HG02943 (cell line): Measurements from ENCODE around the gene BCO2.

Source experiments
- ATAC-seq: cut with Tn5 transposase; IDR thresholded peaks from one replicate; pipeline ENCODE4 v1.9.1; 2021; ENCODE audit warnings: mild to moderate bottlenecking, low read depth, moderate library complexity; ENCODE audit not compliant: unreplicated experiment

The BCO2 gene

DNA sequence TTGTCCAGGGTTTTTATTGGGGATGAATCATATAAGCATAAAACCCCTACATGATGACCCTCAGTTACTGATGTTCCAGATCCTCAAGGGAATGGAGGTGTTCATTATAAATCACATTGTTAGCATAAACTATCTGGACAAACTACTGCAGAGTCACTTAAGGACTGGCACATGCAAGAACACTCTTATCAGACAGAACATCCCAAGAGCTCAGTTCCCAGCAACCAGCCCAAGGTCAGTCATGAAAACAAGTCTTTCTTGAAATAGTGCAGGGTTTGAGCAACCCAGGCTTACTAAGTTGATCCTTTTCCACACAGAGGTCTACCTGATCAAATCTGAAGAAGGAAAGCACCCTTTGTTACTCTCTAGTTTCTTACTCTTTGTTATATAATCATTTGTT, 37.4 kb downstream of the BCO2 start:
- no peak for ATAC-seq

DNA sequence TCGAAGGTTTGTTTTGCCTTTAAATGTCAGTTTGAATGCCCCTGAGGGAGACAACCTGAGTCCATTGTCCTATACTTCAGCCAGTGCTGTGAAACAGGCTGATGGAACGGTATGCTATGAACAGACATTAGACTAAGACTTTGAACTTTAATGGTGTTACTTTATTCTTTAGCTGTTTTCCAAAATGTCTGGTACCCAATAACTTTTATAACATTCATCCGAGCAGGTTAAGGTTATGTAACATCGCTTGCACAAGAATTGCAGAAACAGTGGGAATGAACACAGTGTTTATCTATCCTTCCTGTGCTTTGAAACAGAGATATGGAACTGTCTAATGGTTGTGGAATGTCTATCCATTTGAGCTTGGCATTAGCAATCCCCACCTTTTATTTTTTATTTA, 38.4 kb downstream of the BCO2 start:
- ATAC-seq = no peak

DNA sequence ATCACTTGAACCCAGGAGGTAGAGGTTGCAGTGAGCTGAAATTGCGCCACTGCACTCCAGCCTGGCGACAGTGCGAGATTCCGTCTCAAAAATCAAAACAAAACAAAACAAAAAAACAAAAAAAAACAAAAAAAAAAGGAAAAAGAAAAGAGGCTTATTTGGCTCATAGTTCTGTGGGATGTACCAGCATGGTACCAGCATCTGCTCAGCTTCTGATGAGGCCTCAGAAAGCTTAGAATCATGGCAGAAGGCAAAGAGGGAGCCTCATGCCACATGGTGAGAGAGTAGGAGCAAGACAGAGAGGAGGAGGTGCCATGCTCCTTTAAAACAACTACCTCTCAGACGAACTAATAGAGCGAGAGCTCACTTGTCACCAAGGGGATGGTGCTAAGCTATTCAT, 40.3 kb downstream of the BCO2 start:
- ATAC-seq = no peak

DNA sequence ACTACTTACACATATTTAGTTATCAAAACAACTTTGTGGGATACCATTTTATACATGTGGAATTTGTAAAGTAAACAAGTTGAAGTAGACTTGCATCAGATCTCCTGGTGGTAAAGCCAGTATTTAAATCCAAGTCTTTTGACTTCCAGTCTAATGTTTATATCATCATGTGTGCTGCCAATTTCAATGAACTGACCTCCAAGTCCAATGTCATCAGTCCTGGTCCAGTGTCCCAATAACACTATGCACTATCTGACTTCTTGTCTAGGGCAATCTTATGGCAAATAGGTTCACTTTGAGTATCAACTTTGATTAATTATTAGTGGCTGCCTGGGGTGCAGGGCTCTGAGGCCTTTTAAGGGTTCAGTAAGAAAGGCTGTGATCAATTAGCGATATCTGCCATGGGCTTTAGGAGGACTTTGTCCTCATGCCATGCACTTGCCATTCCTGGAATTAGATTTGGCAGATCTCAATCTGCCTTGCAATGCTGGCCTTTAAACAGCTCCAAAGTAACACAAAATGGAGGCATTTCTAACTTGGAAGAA, 41.3 kb downstream of the BCO2 start:
- no peak for ATAC-seq

DNA sequence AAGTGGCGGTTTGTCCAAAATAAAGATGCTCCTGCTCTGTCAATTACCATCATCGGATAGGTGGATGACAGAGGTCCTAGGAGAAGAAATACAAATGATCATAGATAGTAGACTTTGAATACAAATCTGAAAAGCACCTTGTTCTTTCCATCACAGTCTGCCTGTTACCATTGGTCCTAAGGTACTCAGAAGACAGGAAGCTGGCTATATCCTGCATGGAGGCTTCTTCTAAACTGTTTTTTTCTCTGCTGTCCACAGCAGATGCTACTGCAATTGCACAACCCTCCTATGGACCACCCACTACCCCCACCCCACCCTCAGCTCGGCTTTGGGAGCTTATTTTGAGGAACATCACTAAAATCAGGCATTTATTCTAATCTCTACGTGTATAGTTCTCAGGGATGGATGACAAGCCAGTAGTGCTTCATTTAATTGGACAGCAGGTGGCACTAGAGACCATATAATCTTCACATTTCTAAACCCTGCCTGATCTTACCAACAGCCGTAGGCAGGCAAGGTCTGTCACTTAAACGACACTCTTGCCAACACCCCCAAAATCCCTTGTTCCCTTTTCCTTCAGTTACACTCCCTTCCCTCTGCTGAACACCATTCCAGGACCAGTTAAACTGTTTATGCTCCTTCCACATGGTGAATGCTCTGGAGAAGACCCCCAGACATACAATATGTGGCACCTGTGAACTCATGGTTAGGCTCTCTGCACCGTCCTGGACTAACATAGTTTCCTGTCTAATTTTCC, 44.3 kb downstream of the BCO2 start:
- ATAC-seq = peak; percentile 89

DNA sequence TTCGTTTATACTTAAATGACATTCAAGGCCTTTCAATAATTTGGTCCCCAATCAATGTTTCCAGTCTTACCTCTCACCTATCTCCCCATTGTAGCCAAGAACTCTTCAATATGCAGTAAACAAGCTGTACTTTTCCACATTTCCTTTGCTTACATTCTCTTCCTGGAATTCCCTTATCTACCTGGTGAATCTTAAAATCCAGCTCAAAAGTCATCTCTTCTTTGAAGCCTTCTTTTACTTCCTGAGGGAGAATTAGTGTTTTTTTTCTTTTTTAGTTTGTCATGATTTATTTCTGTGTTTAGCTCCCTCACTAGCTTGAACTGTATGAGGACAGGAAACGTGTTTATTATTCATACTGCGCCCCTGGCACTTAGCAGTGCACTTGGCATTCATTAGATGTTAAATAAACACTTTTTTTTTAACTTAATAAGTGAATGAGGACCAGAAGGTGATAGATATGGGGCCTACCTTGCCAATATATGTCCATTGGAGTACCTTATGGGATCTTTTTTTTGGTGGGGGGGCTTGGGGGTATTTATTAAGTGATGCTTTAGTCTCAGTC, 46.0 kb downstream of the BCO2 start:
- no peak for ATAC-seq

DNA sequence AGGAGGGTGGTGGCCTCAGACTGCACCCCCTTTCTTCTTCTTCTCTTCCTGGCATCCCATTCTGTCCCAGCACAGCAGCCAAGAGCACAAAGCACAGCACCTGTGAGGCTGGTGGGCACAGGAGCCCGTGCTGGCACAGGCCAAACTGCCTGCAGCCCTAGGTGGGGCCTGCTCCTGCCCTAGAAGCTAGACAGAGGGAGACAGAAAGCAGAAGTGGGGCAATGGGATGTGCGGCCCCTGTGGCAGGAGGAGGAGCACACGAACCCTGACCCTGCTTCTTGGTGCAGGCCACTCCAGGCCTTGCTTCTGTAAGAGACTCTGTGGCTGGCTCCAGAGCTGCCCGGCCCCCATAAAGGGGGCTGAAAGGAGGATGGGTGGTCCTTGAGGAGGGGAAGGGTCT, 47.0 kb downstream of the BCO2 start:
- ATAC-seq = no peak

DNA sequence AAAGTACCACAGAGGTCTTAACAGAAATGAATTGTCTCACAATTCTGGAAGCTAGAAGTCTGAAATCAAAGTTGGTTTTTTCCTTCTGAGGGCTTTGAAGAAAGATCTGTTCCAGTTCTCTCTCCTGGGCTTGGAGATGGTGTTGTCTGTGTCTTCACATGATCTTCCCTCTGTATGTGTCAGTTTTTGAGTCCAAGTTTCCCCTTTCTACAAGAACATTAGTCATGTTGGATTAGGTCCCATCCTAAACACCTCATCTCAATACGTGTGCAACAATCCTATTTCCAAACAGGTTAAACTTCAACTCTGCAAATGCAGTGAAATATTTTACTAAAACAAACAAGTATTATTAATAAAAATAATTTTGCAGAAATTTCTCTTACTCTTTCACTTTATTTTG, 47.8 kb downstream of the BCO2 start:
- no peak for ATAC-seq

DNA sequence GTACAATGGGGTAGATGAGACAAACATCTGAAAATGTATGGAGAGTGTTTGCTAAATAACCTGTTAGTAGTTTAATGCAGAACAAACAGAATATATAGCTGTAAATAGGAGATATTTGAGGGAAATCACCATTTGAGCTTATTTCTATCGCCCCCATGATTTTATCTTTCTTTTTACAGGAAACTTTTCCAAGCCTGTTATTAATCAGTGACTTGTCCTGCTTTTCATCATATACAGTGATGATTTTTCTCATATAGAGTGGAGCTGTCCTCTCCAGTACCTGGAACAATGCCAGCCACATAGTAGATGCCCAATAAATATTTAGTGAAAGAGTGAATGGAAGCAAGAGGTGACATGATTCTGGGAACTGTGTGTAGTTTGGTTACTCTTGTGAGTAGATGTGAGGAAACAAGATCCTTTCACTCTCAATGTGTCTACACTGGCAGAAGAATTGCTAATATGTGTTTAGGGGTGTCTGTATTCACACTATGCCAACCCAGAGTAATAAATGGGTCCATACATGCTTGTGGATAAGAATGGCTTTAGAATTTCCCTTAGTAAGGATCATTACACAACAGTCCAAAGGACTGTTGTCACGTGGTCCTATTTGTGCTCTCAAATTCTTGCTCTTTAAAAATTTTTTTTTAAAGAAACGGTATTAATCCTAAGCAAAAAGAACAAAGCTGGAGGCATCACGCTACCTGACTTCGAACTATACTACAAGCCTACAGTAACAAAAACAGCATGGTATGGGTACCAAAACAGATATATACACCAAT, 48.6 kb downstream of the BCO2 start:
- no peak for ATAC-seq

DNA sequence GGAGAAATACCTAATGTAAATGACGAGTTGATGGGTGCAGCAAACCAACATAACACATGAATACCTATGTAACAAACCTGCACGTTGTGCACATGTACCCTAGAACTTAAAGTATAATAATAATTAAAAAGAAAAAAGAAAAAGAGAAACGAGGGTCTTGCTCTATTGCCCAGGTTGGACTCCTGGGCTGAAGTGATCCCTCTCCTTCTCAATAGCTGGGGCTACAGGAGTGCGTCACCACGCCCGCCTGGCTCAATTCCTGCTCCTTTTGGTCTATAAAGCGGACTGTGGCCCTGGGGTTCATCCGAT, 50.4 kb downstream of the BCO2 start:
- ATAC-seq = no peak

DNA sequence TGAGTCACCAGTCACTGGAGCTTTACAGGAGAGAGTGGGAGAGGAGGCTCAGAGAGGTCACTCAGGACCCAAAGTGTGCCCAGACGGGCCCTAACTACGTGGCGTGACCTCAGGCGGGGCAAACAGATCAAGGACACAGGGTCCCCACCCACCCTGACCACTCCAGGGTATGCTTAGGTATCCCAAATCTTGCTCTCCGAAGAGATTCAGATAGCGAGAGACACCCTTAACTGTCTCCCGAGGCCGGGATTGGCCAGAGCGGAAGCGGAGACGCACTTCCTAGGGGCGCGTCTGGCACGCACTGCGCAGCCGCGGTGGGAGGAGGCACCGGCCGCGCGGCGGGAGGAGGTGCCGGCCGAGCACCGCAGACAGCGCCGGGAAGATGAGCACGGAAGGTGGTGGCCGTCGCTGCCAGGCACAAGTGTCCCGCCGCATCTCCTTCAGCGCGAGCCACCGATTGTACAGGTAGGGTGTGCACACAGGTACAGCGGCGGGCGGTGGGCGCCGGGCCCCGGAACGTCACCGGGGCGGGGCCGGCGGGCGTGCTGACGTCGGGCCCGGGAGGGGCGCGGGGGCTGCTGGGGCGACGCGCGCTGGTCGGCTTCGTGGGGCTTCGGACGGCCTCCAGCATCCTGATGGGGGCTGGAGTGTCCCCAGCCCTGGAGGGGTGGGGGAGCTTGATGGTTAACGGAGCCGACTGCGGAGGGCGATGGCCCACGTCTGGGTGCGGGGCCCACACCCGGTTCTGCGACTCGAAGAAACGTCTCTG, 50.9 kb downstream of the BCO2 start, which contains the start of gene PTS:
PTS (plus strand) TSS at position 367 of the 769 bp plus-strand sequence; CDS start at position 383, 16 bp downstream.
- peak; percentile 98 for ATAC-seq

DNA sequence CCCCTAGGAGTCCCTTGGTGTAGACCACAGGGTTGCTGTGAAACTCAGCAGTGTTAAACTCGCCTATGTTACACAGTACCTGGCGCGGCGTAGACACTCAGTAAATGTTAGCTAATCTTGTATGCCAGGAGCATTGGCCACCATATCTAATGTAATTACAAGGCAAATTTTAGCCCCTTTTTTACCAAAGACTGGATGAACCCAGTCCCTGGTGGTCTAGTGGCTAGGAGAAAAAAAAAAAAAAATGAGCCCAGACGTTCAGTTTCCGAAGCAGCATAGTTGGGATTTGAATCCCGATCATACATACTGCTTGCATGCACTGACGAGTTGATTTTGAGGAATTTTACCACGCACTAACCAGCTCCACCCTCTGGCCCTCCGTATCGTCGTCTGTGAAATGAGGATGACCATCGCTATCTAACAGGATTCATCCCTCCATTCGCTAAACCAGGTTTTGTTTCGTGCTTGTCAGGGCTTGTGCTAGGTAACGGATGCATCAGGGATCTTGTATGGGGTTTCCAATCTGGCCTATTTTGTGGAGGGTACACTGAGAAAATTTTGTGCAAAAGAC, 51.6 kb downstream of the BCO2 start:
- peak; percentile 52 for ATAC-seq

DNA sequence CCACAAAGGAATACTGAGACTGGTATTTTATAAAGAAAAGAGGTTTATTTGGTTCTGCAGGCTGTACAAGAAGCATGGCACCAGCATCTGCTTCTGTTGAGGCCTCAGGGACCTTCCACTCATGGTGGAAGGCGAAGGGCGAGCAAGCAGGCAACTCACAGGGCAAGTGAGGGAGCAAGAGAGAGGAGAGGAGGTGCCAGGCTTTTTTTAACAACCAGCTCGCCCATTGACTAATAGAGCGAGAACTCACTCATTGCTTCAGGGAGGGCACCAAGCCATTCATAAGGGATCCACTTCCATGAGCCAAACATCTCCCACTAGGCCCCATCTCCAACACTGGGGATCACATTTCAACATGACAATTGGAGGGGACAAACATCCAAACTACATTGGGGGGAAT, 52.2 kb downstream of the BCO2 start:
- no peak for ATAC-seq

DNA sequence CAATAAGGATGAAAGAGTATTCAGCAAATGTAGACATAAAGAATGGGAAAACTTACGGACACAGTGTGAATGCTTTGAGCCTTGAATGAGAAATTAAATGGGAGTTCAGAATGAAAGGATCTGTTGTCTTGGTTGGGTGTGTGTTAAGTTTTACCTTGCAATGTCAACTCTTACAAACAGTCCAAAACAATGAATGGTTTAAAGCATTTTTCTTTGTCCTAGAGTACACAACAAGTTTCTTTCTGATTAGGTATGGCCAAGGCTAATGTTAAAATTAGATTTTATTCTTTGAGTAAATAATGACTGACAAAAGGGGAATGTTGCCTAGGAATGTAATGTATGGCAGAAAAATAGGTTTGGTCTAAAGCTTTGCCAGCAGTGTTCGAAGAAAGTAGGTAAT, 53.4 kb downstream of the BCO2 start:
- ATAC-seq = no peak

DNA sequence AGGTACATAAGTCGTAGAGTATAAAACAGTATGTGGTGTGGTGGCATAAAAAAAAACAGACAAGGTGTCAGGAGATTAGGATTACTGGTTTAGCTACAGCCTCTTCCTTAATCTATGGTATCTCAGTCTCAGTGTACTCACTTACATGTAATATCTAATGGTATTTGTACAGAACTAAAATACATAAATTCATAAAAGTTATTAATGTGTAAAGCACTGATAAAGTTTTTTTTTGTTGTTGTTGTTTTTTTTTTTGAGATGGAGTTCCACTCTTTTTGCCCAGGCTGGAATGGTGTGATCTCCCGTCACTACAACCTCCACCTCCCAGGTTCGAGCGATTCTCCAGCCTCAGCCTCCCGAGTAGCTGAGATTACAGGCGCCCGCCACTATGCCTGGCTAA, 53.8 kb downstream of the BCO2 start:
- no peak for ATAC-seq

DNA sequence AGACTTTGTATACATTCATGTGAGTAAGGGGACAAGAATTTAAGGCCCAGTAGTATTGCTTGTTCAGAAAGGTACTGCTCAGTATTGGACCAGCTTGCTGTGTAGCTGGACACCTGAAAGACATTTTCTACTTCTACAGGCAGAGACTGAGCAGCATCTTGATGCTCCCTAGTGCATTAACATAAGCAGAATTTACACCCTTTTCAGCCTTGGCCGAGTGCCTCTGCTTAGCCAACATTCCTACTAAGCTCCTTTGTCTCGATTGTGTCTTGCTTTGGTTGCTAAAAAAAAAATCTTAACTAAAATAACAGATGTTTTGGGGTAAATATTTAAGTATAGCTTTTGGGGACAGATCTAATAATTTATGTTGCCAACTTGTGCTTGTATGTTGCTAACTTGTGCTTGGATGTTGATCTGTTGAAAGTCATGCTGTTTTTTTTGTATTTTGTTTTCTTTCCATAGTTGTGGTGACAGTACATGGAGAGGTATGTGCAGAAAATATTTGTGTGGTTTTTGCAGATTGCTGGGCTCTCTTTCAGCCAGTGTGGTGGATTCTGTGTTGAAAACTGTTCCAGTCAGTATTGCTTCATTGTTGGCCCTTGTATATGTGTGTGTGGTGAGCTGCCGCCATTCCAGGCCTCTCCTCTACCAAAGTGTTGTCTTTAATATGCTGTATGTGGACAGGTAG, 54.6 kb downstream of the BCO2 start:
- ATAC-seq = no peak

DNA sequence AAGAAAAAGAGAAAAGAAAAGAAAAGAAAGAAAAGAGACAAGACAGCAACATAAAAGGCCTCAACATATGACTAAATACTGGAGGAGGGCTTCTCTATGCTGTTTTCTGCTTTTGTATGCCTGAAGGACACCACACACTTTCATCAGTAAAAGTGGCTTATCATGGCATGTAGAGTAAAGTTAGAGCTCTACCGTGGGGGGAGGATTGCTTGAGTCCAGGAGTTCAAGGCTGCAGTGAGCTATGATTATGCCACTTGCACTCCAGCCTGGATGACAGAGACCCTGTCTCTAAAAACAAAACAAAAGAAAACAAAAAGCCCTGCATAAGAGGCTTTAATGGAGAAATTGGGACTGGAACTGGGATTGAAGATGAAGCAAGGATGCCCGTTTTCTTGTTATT, 56.6 kb downstream of the BCO2 start:
- no peak for ATAC-seq

DNA sequence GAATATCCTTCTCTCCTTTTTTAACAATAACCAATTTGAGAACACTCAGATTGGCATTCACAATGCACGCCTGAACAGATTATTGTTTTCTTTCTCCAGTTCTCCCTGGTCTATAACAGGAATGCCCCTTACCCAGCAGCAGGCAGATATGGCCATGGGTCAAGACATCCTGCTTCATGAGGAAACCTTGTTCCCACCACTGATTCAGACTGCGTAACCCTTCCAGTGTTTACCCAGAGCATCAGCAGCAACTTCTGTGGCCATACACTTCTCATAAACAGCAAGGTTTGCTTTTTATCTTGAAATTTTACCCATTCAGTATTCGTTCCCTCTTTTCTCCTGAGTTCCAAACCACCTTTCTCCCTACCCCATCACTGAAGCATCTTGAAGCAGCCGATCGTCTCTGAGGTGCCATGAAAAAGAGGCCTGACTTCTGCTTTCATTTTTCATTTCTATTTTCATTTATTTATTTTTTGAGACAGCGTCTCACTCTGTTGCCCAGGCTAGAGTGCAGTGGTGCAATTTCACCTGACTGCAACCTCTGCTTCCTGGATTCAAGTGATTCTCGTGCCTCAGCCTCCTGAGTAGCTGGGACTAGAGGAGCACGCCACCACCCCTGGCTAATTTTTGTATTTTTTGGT, 60.6 kb downstream of the BCO2 start:
- ATAC-seq = no peak

DNA sequence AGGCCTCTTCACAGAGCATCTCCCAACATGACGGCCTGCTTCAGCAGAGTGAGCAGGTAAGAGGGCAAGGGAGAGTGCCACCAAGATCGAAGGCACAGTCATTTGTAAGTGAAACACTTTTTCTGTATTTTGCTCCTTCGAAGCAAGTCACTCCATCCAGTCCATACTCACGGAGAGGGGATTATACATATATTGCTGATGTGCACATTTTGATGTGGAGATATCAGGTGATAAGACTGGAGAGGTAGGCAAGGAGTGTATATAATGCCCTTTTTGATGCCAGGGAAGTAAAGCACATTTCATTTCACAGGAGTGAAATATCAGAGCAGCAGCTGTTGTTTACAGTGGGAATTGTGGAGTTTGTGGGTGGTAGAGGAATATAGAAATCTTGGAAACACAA, 62.1 kb downstream of the BCO2 start:
- no peak for ATAC-seq
